ENCODE data around the gene AP4B1.

AP4B1 gene

GRCh38 chr1:113876176-113876575, 28.4 kb downstream of the AP4B1 start:
- Histone ChIP-seq H3K27ac (replicated peaks; ENCODE audit: low read length) (no peak overlapping the region), H3K14ac (ENCODE audit: low read length) (no peak overlapping the region), H2BK12ac (ENCODE audit: low read length) (no peak overlapping the region), H4K8ac (ENCODE audit: low read depth, low read length) (no peak overlapping the region), H3K4me1 (ENCODE audit: control insufficient read depth in 2 of 2, insufficient read depth in 1 of 2, low read depth in 1 of 2, low read length in 2 of 2) (no peaks in the 10 kb centered on the region), H2BK15ac (ENCODE audit: low read length) (no peak overlapping the region), H2AFZ (ENCODE audit: low read length) (no peak overlapping the region), H3K18ac (ENCODE audit: low read length) (no peak overlapping the region), H4K91ac (ENCODE audit: low read depth, low read length, poor library complexity) (no peak overlapping the region), H3K9ac (ENCODE audit: low read depth, low read length, poor library complexity) (no peak overlapping the region), H3K4me2 (ENCODE audit: insufficient read depth, low read length, poor library complexity, severe bottlenecking) (no peak overlapping the region), H3K9me3 (replicated peaks in 1 of 2; ENCODE audit: control insufficient read depth in 2 of 2, insufficient read depth in 1 of 2, low read depth in 1 of 2, low read length in 2 of 2) (no peaks in the 10 kb centered on the region), H2BK5ac (ENCODE audit: low read length) (no peak overlapping the region), H3K4me3 (ENCODE audit: low read length in 2 of 2) (no peak overlapping the region), H2BK120ac (ENCODE audit: low read depth, low read length) (no peak overlapping the region), H3K27me3 (ENCODE audit: control insufficient read depth in 3 of 3, insufficient read depth in 3 of 3, low read depth in 1 of 3, low read length in 3 of 3) (peaks cover 0 to 15% (median 0%) of the 10 kb centered on the region in 3 experiments), H3K4ac (ENCODE audit: low read length) (no peak overlapping the region), H2AK5ac (ENCODE audit: low read depth, low read length) (no peak overlapping the region), H3K36me3 (replicated peaks in 1 of 2; ENCODE audit: control insufficient read depth in 2 of 2, insufficient read depth in 2 of 2, low read length in 2 of 2) (no peaks in the 10 kb centered on the region), H3K79me1 (ENCODE audit: low read depth, low read length) (no peaks in the 10 kb centered on the region), H3K23ac (ENCODE audit: low read depth, low read length, poor library complexity) (no peak overlapping the region)
- no peak for DNase-seq (ENCODE audit: low spot score)
- no CpG with 5 or more reads among the region's 5 CpGs for WGBS, 2 donors (ENCODE audit: extremely low coverage in 2 of 2, insufficient read length in 2 of 2, insufficient replicate concordance in 1 of 2)

DNA sequence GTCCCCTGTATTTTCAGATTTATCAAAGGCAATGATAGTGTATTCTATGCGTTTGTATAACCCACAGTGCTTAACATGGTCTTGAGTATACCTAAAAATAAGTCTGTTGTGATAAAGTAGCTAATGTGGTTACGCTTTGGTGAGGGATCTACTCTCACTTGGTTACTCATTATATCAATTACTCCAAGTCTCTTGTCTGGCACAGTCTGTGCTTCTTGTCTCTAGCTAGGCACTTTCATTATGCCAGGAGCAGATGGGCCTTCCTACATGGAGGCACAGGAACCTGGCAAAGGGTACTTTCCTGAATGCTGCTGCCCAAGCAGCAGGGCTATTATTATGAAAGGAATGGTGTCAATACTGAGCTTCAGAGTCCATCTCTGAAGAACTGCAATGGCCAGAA, 28.9 kb downstream of the AP4B1 start:
- WGBS, 2 donors (ENCODE audit: extremely low coverage in 2 of 2, insufficient read length in 2 of 2, insufficient replicate concordance in 1 of 2) = no CpG with 5 or more reads among the region's 2 CpGs
- no peaks in the 10 kb centered on the region for H3K4me1 ChIP-seq (ENCODE audit: control insufficient read depth in 2 of 2, insufficient read depth in 1 of 2, low read depth in 1 of 2, low read length in 2 of 2)

GRCh38 chr1:113874012-113874879, 30.4 kb downstream of the AP4B1 start:
- H3K36me3 ChIP-seq (replicated peaks in 1 of 2; ENCODE audit: control insufficient read depth in 2 of 2, insufficient read depth in 2 of 2, low read length in 2 of 2) = no peaks in the 10 kb centered on the region

More for the DNA sequence above, 28.9 kb downstream of the AP4B1 start:
- no peak overlapping the region for H2AK5ac ChIP-seq (ENCODE audit: low read depth, low read length)
- no peak overlapping the region for H3K4me3 ChIP-seq (ENCODE audit: low read length in 2 of 2)
- DNase-seq (ENCODE audit: low spot score) = no peak
- H2AFZ ChIP-seq (ENCODE audit: low read length) = no peak overlapping the region
- H2BK15ac ChIP-seq (ENCODE audit: low read length) = no peak overlapping the region
- H3K27ac ChIP-seq (replicated peaks; ENCODE audit: low read length) = no peak overlapping the region
- H3K27me3 ChIP-seq (ENCODE audit: control insufficient read depth in 3 of 3, insufficient read depth in 3 of 3, low read depth in 1 of 3, low read length in 3 of 3) = peaks cover 0 to 16% (median 0%) of the 10 kb centered on the region in 3 experiments
- H4K91ac ChIP-seq (ENCODE audit: low read depth, low read length, poor library complexity) = no peak overlapping the region
- no peaks in the 10 kb centered on the region for H3K36me3 ChIP-seq (replicated peaks in 1 of 2; ENCODE audit: control insufficient read depth in 2 of 2, insufficient read depth in 2 of 2, low read length in 2 of 2)
- no peak overlapping the region for H4K8ac ChIP-seq (ENCODE audit: low read depth, low read length)
- H3K14ac ChIP-seq (ENCODE audit: low read length) = no peak overlapping the region
- H3K79me1 ChIP-seq (ENCODE audit: low read depth, low read length) = no peaks in the 10 kb centered on the region
- no peak overlapping the region for H3K9ac ChIP-seq (ENCODE audit: low read depth, low read length, poor library complexity)
- H3K4me2 ChIP-seq (ENCODE audit: insufficient read depth, low read length, poor library complexity, severe bottlenecking) = no peak overlapping the region
- no peaks in the 10 kb centered on the region for H3K9me3 ChIP-seq (replicated peaks in 1 of 2; ENCODE audit: control insufficient read depth in 2 of 2, insufficient read depth in 1 of 2, low read depth in 1 of 2, low read length in 2 of 2)
- H2BK5ac ChIP-seq (ENCODE audit: low read length) = no peak overlapping the region
- H2BK12ac ChIP-seq (ENCODE audit: low read length) = no peak overlapping the region
- no peak overlapping the region for H2BK120ac ChIP-seq (ENCODE audit: low read depth, low read length)
- H3K4ac ChIP-seq (ENCODE audit: low read length) = no peak overlapping the region
- no peak overlapping the region for H3K18ac ChIP-seq (ENCODE audit: low read length)
- H3K23ac ChIP-seq (ENCODE audit: low read depth, low read length, poor library complexity) = no peak overlapping the region

GRCh38 chr1:113872219-113872935, 32.2 kb downstream of the AP4B1 start:
- Histone ChIP-seq H3K36me3 (replicated peaks in 1 of 2; ENCODE audit: control insufficient read depth in 2 of 2, insufficient read depth in 2 of 2, low read length in 2 of 2) (no peaks in the 10 kb centered on the region), H4K8ac (ENCODE audit: low read depth, low read length) (no peak overlapping the region), H2BK5ac (ENCODE audit: low read length) (no peak overlapping the region), H2BK12ac (ENCODE audit: low read length) (no peak overlapping the region), H2BK120ac (ENCODE audit: low read depth, low read length) (no peak overlapping the region), H3K4me2 (ENCODE audit: insufficient read depth, low read length, poor library complexity, severe bottlenecking) (no peak overlapping the region), H3K4ac (ENCODE audit: low read length) (no peak overlapping the region), H3K9ac (ENCODE audit: low read depth, low read length, poor library complexity) (no peak overlapping the region), H3K27ac (replicated peaks; ENCODE audit: low read length) (no peak overlapping the region), H4K91ac (ENCODE audit: low read depth, low read length, poor library complexity) (no peak overlapping the region), H3K9me3 (replicated peaks in 1 of 2; ENCODE audit: control insufficient read depth in 2 of 2, insufficient read depth in 1 of 2, low read depth in 1 of 2, low read length in 2 of 2) (no peaks in the 10 kb centered on the region), H2AFZ (ENCODE audit: low read length) (no peak overlapping the region), H3K14ac (ENCODE audit: low read length) (no peak overlapping the region), H3K4me1 (ENCODE audit: control insufficient read depth in 2 of 2, insufficient read depth in 1 of 2, low read depth in 1 of 2, low read length in 2 of 2) (no peaks in the 10 kb centered on the region), H2AK5ac (ENCODE audit: low read depth, low read length) (no peak overlapping the region), H3K18ac (ENCODE audit: low read length) (no peak overlapping the region), H2BK15ac (ENCODE audit: low read length) (no peak overlapping the region), H3K79me1 (ENCODE audit: low read depth, low read length) (no peaks in the 10 kb centered on the region), H3K23ac (ENCODE audit: low read depth, low read length, poor library complexity) (no peak overlapping the region), H3K27me3 (ENCODE audit: control insufficient read depth in 3 of 3, insufficient read depth in 3 of 3, low read depth in 1 of 3, low read length in 3 of 3) (peaks cover 0 to 20% (median 0%) of the 10 kb centered on the region in 3 experiments), H3K4me3 (ENCODE audit: low read length in 2 of 2) (no peak overlapping the region)
- no peak for DNase-seq (ENCODE audit: low spot score)

More at GRCh38 chr1:113874012-113874879, 30.4 kb downstream of the AP4B1 start:
- H3K27me3 ChIP-seq (ENCODE audit: control insufficient read depth in 3 of 3, insufficient read depth in 3 of 3, low read depth in 1 of 3, low read length in 3 of 3) = peaks cover 0 to 16% (median 0%) of the 10 kb centered on the region in 3 experiments
- no peak overlapping the region for H2AFZ ChIP-seq (ENCODE audit: low read length)
- no peak overlapping the region for H2BK5ac ChIP-seq (ENCODE audit: low read length)
- no peak overlapping the region for H4K91ac ChIP-seq (ENCODE audit: low read depth, low read length, poor library complexity)
- H2BK12ac ChIP-seq (ENCODE audit: low read length) = no peak overlapping the region
- no CpG with 5 or more reads among the region's 1 CpG for WGBS, 2 donors (ENCODE audit: extremely low coverage in 2 of 2, insufficient read length in 2 of 2, insufficient replicate concordance in 1 of 2)
- no peak overlapping the region for H2AK5ac ChIP-seq (ENCODE audit: low read depth, low read length)
- no peak overlapping the region for H3K9ac ChIP-seq (ENCODE audit: low read depth, low read length, poor library complexity)
- H2BK15ac ChIP-seq (ENCODE audit: low read length) = no peak overlapping the region
- H3K18ac ChIP-seq (ENCODE audit: low read length) = no peak overlapping the region
- H3K4ac ChIP-seq (ENCODE audit: low read length) = no peak overlapping the region
- H3K23ac ChIP-seq (ENCODE audit: low read depth, low read length, poor library complexity) = no peak overlapping the region
- H3K27ac ChIP-seq (replicated peaks; ENCODE audit: low read length) = no peak overlapping the region
- no peak overlapping the region for H3K14ac ChIP-seq (ENCODE audit: low read length)
- no peak overlapping the region for H3K4me2 ChIP-seq (ENCODE audit: insufficient read depth, low read length, poor library complexity, severe bottlenecking)
- H3K9me3 ChIP-seq (replicated peaks in 1 of 2; ENCODE audit: control insufficient read depth in 2 of 2, insufficient read depth in 1 of 2, low read depth in 1 of 2, low read length in 2 of 2) = no peaks in the 10 kb centered on the region
- H3K4me3 ChIP-seq (ENCODE audit: low read length in 2 of 2) = no peak overlapping the region
- H3K79me1 ChIP-seq (ENCODE audit: low read depth, low read length) = no peaks in the 10 kb centered on the region
- no peak overlapping the region for H4K8ac ChIP-seq (ENCODE audit: low read depth, low read length)
- H3K4me1 ChIP-seq (ENCODE audit: control insufficient read depth in 2 of 2, insufficient read depth in 1 of 2, low read depth in 1 of 2, low read length in 2 of 2) = no peaks in the 10 kb centered on the region
- H2BK120ac ChIP-seq (ENCODE audit: low read depth, low read length) = no peak overlapping the region
- DNase-seq (ENCODE audit: low spot score) = no peak

Data from neuronal stem cell (in vitro differentiated cells).